HFFc6 (cell line): ENCODE measurements around the gene ADSS1. TPM values are rescaled to one million over a fixed set of nuclear protein-coding genes. Genes with fewer than 3 reads are reported as not detected.
A peak's percentile ranks its signal among the peaks of the same experiment; 100 is the strongest.

Source experiments
- DNase-seq: peaks from one replicate; pipeline ENCODE4 v3.0.0-alpha.2; 2018
- H3K27ac Mint-ChIP-seq: 2 replicates; pipeline ENCODE4 v1.8.0; 2020; ENCODE audit warnings: mild to moderate bottlenecking, mixed read lengths
- H3K27me3 Mint-ChIP-seq: 2 replicates; pipeline ENCODE4 v1.8.0; 2021; ENCODE audit warnings: mild to moderate bottlenecking, moderate library complexity, mixed read lengths; ENCODE audit not compliant: insufficient read depth
- H3K36me3 Mint-ChIP-seq: 2 replicates; pipeline ENCODE4 v1.8.0; 2021; ENCODE audit warnings: low read depth, mixed read lengths
- H3K4me1 Mint-ChIP-seq: 2 replicates; pipeline ENCODE4 v1.8.0; 2020; ENCODE audit warnings: low read depth, mixed read lengths
- H3K4me3 Mint-ChIP-seq: 2 replicates; pipeline ENCODE4 v1.8.0; 2020; ENCODE audit warnings: mild to moderate bottlenecking, moderate library complexity, mixed read lengths
- H3K9me3 Mint-ChIP-seq: 2 replicates; pipeline ENCODE4 v1.8.0; 2020; ENCODE audit warnings: mild to moderate bottlenecking, mixed read lengths
- total RNA-seq, 6 experiments: library from RNA; stranded (reverse); fragmentation: NEBNext Ultra II Directional; extraction: Animal tissue kit (Norgen Biotek cat#: 25700); gene quantifications; 2 replicates in 1 of 6; 3 replicates in 5 of 6; pipeline ENCODE4 v1.2.3, GENCODE V29; 2021
- TF ChIP-seq, protein P1 (sequence below): fragments of 200-600 bp; sonication (generic); IDR thresholded peaks from 2 replicates; pipeline ENCODE4 v1.5.0; 2021; ENCODE audit warnings: antibody characterized with exemption, mild to moderate bottlenecking

The ADSS1 gene
- total RNA-seq, 6 experiments from 2014 or later: 2.7 to 3.7 (median 3.3) TPM

DNA sequence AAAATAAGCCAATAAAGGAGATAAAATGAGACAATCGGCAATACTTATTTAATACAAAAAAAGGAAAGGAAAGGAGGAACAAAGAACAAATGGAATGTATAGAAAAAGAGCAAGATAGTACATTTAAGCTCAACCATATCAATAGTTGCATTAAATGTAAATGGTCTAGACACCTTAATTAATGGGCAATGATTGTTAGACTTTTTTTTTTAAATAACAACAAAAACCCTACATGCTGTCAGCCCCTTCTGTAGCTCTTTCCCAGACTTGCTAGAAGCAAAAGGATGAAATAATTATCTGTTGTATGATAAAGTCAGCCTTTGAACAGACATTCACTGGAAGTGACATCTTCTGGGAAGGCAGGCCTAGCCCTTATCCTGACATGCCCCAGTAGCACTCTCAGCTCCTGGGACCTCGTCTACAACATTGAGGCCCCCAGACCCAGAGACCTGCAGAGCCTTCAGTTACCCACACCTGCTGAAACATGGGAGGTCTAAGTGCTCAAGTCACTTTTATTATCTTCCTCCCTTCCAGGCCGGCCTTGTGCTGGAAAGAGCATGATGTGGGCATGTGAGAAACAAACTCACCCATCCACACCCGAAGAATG is 42.3 kb downstream of the ADSS1 start:
- no peak for DNase-seq
- Mint-ChIP-seq H3K4me1 (peaks cover 8% of the 10 kb centered on the region; the same call in 1 of the 2 replicates), H3K27ac (no peak overlapping the region), H3K27me3 (no peaks in the 10 kb centered on the region; the same call in 1 of the 2 replicates), H3K9me3 (no peaks in the 10 kb centered on the region), H3K36me3 (peaks cover 22% of the 10 kb centered on the region), H3K4me3 (no peak overlapping the region)
- TF ChIP-seq, protein P1, sequence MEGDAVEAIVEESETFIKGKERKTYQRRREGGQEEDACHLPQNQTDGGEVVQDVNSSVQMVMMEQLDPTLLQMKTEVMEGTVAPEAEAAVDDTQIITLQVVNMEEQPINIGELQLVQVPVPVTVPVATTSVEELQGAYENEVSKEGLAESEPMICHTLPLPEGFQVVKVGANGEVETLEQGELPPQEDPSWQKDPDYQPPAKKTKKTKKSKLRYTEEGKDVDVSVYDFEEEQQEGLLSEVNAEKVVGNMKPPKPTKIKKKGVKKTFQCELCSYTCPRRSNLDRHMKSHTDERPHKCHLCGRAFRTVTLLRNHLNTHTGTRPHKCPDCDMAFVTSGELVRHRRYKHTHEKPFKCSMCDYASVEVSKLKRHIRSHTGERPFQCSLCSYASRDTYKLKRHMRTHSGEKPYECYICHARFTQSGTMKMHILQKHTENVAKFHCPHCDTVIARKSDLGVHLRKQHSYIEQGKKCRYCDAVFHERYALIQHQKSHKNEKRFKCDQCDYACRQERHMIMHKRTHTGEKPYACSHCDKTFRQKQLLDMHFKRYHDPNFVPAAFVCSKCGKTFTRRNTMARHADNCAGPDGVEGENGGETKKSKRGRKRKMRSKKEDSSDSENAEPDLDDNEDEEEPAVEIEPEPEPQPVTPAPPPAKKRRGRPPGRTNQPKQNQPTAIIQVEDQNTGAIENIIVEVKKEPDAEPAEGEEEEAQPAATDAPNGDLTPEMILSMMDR: no peak

DNA sequence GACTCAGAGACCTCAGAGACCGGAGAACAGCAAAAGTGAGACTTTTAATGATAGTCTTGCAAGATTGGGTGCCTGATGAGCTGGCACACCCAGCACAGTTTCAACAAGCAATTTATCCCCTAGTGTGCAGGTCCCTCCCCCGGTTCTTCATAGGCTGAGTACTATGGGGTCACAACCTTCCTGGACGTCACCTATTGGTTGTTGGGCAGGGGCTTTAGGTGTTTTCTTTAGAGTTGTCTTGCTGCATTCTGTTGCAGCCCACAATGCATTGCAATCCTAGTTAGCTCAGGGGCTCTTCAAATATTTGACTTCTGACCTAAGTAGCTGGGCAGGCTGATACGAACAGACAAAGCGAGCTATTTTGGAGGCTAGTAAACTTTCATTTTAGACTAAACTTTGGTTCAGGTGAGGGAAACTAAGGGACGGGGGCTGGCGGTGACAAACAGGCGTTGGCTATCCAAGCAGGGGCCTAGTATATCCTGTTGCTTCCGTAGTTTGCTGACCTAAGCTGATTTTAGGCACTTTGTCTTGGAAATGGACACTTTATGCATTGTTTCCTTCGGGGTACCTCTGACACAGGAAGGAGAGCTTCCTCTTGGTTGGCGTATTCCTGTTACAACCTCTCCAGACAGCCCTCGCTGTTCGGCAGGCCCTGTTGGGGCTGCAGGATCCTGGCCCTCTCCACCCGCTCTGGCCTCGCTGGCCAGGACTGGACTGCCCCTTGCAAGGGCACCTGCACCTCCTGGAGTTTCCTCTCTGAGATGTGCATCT is 43.0 kb downstream of the ADSS1 start:
- DNase-seq: no peak
- TF ChIP-seq, protein P1: no peak
- no peak overlapping the region for H3K27ac Mint-ChIP-seq
- H3K27me3 Mint-ChIP-seq: no peaks in the 10 kb centered on the region; the same call in 1 of the 2 replicates
- H3K4me3 Mint-ChIP-seq: no peak overlapping the region
- no peaks in the 10 kb centered on the region for H3K9me3 Mint-ChIP-seq
- peaks cover 8% of the 10 kb centered on the region; the same call in 1 of the 2 replicates for H3K4me1 Mint-ChIP-seq
- H3K36me3 Mint-ChIP-seq: peaks cover 20% of the 10 kb centered on the region

DNA sequence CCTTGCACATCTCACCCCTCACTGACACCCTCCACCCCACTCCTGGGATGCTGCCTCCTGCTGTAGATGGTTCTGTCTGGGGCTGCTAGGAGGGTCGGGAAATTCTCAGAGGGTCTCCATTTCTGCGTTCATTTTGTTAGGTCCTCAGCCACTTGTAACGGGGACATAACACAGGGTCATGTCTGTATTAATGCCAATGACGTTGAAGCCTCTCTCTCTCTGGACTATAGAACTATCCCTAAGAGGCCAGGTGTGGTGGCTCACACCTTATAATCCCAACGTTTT is 43.5 kb downstream of the ADSS1 start:
- H3K36me3 Mint-ChIP-seq: peaks cover 17% of the 10 kb centered on the region
- H3K4me3 Mint-ChIP-seq: no peak overlapping the region
- no peak overlapping the region for H3K27ac Mint-ChIP-seq
- TF ChIP-seq, protein P1: no peak
- DNase-seq: no peak
- no peaks in the 10 kb centered on the region; the same call in 1 of the 2 replicates for H3K27me3 Mint-ChIP-seq
- no peaks in the 10 kb centered on the region for H3K9me3 Mint-ChIP-seq
- H3K4me1 Mint-ChIP-seq: peaks cover 8% of the 10 kb centered on the region; the same call in 1 of the 2 replicates

DNA sequence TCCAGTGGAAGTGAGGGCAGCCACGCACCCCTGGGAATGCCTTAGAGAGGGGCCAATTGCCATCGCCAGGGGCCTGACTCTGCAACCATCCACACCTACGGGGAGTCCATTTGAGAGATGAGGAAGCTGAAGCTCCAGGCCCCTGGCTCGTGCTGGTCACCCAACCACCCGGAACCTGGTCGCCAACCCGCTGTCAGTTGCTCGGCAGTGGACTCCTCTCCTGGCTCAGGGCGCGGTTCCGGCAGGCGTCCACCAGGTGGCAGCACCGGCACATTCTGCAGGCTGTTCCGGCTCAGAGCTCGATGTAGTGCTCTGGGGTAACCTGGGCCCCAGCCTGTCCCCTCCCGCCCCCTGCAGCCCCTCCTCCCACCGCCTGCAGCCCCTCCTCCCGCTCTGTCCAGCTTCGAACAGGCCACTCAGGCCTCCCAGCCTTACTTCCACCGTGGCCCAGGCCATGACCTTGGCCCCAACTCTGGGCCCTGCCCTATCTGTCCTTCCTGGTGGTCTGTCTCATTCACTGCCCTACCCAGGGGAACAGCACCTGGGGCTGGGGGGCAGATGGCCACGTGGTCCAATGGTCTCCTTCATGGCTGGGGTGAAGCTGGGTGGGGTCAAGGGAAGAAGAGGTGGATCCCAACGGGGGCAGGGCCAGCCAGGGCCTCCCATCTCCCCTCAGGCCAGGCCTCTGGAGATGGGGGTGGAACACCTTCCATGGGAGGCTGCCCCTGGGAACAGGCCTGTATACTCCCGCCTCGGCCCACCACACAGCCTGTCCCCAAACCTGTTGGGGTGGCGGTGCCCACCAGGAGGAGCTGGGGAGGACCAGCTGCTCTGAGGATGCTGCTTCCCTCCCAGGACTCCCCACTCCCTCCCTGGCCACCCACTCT is 44.7 kb downstream of the ADSS1 start:
- TF ChIP-seq, protein P1: peak; percentile 96
- Mint-ChIP-seq H3K4me1 (peaks cover 8% of the 10 kb centered on the region; the same call in 1 of the 2 replicates), H3K27me3 (no peaks in the 10 kb centered on the region; the same call in 1 of the 2 replicates), H3K36me3 (peaks cover 17% of the 10 kb centered on the region), H3K9me3 (no peaks in the 10 kb centered on the region), H3K27ac (peak overlapping the region; percentile 60; the same call in 1 of the 2 replicates), H3K4me3 (no peak overlapping the region)
- peak; percentile 80 for DNase-seq

DNA sequence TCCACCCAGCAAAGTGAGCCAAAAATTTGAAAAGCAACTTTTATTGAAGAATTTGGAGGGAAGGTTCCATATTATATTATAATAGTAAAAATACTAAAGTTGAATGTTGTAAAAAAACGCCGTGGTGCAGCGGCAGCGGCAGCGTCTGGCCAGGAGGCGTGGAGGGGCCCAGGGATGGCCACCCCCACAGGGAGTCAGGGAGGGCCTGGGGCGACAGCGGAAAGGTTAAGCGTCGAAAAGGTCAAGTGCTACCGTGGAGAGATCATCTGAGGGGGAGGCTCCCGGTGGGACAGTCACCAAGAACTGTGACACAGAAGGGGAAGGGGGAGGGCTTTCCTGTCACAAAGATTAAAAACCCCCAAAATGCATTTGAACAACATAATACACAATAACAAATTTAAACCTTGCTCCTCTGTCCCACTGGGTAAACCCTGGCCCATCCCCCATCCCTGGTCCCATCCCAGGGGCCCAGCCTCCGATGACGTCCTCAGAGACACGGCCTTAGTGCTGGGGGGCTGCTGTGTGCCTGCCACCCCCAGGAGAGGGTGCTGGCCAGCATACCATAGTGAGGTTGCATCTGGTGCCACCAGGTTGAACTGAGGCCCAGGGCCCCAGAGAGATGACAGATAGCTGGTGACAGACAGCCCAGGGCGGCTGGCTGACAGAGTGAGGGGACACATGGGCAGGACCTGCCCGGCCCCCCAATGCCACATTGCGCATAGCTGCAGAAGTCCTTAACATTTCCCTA is 45.5 kb downstream of the ADSS1 start:
- Mint-ChIP-seq H3K27ac (no peak overlapping the region; the same call in 1 of the 2 replicates), H3K9me3 (no peaks in the 10 kb centered on the region), H3K4me3 (no peak overlapping the region), H3K4me1 (peaks cover 8% of the 10 kb centered on the region; the same call in 1 of the 2 replicates), H3K36me3 (peaks cover 17% of the 10 kb centered on the region), H3K27me3 (peaks cover 2% of the 10 kb centered on the region; the same call in 1 of the 2 replicates)
- TF ChIP-seq, protein P1: no peak
- DNase-seq: no peak
